Neural progenitor cell (in vitro differentiated cells): ENCODE results near the gene FGF9. TPM values are rescaled to one million over a fixed set of nuclear protein-coding genes. Genes with fewer than 3 reads are reported as not detected.

Experiments
- DNase-seq: peaks from one replicate; pipeline ENCODE4 v3.0.0-alpha.2; 2016; ENCODE audit warnings: low spot score
- H2AFZ ChIP-seq: fragments of 200-600 bp; sonication (generic); replicated peaks from 2 replicates; pipeline ENCODE4 v1.6.1; 2016; ENCODE audit warnings: antibody characterized with exemption
- H3F3A ChIP-seq: fragments of 200-600 bp; sonication (generic); 2 replicates; pipeline ENCODE4 v1.6.1; 2016; ENCODE audit warnings: antibody characterized with exemption, low read depth
- H3K27ac ChIP-seq: fragments of 200-600 bp; sonication (generic); 2 replicates; pipeline ENCODE4 v1.5.1; 2016; ENCODE audit warnings: mild to moderate bottlenecking
- H3K27me3 ChIP-seq: fragments of 200-600 bp; sonication (generic); 2 replicates; pipeline ENCODE4 v1.6.1; 2016; ENCODE audit warnings: mild to moderate bottlenecking, moderate library complexity
- H3K36me3 ChIP-seq: fragments of 200-600 bp; sonication (generic); 2 replicates; pipeline ENCODE4 v1.5.1; 2016
- H3K4me1 ChIP-seq: fragments of 200-600 bp; sonication (generic); 2 replicates; pipeline ENCODE4 v1.6.1; 2016; ENCODE audit warnings: mixed run types
- H3K4me2 ChIP-seq: fragments of 200-600 bp; sonication (generic); 2 replicates; pipeline ENCODE4 v1.6.1; 2016
- H3K4me3 ChIP-seq: fragments of 200-600 bp; sonication (generic); 2 replicates; pipeline ENCODE4 v1.5.1; 2016
- H3K79me2 ChIP-seq: fragments of 200-600 bp; sonication (generic); 2 replicates; pipeline ENCODE4 v1.6.1; 2016; ENCODE audit warnings: low read depth
- H3K9ac ChIP-seq: fragments of 200-600 bp; sonication (generic); 2 replicates; pipeline ENCODE4 v1.6.1; 2016
- H3K9me3 ChIP-seq: fragments of 200-600 bp; sonication (generic); 2 replicates; pipeline ENCODE4 v1.5.1; 2016; ENCODE audit warnings: low read depth
- H4K20me1 ChIP-seq: fragments of 200-600 bp; sonication (generic); 2 replicates; pipeline ENCODE4 v1.6.1; 2016; ENCODE audit warnings: low read depth
- H3K27ac Mint-ChIP-seq: 3 replicates; pipeline ENCODE4 v1.8.0; 2021; ENCODE audit warnings: mixed read lengths
- H3K27me3 Mint-ChIP-seq: 2 replicates; pipeline ENCODE4 v1.8.0; 2022; ENCODE audit warnings: low read depth, mild to moderate bottlenecking, inconsistent platforms, moderate library complexity, mixed read lengths; ENCODE audit not compliant: insufficient read depth
- H3K36me3 Mint-ChIP-seq: 3 replicates; pipeline ENCODE4 v1.8.0; 2021; ENCODE audit warnings: mixed read lengths
- H3K4me1 Mint-ChIP-seq: 3 replicates; pipeline ENCODE4 v1.8.0; 2021; ENCODE audit warnings: mixed read lengths
- H3K4me3 Mint-ChIP-seq: 3 replicates; pipeline ENCODE4 v1.8.0; 2021; ENCODE audit warnings: mild to moderate bottlenecking, moderate library complexity, mixed read lengths
- H3K9me3 Mint-ChIP-seq: 3 replicates; pipeline ENCODE4 v1.8.0; 2020; ENCODE audit warnings: mixed read lengths
- CTCF ChIP-seq: fragments of 200-600 bp; sonication (generic); IDR thresholded peaks from 2 replicates; pipeline ENCODE4 v1.5.1; 2017; ENCODE audit warnings: antibody characterized with exemption, mild to moderate bottlenecking
- EZH2 ChIP-seq: fragments of 200-600 bp; sonication (generic); IDR thresholded peaks from 2 replicates; pipeline ENCODE4 v1.6.1; 2017; ENCODE audit warnings: antibody characterized with exemption, mild to moderate bottlenecking, moderate library complexity
- EZH2phosphoT487 ChIP-seq: fragments of 200-600 bp; sonication (generic); IDR thresholded peaks from 2 replicates; pipeline ENCODE4 v1.6.1; 2017; ENCODE audit warnings: antibody characterized with exemption
- total RNA-seq: library from RNA; depleted of rRNA; stranded (reverse); fragments of >200 nt; gene quantifications from 2 replicates; pipeline ENCODE4 v1.2.3, GENCODE V29; 2015; ENCODE audit warnings: low replicate concordance

Gene FGF9
- total RNA-seq, 1 donor from 2014 or later, result 2.1 TPM

- TF ChIP-seq CTCF (no peak), EZH2 (peak; percentile 8)
- peaks cover 45% of the 10 kb centered on the region for H3F3A ChIP-seq
- Mint-ChIP-seq H3K4me1 (peaks cover 41% of the 10 kb centered on the region), H3K9me3 (no peaks in the 10 kb centered on the region), H3K27me3 (peaks cover 36% of the 10 kb centered on the region), H3K36me3 (no peaks in the 10 kb centered on the region), H3K27ac (no peak overlapping the region), H3K4me3 (peak overlapping the region; percentile 95)
- H3K4me3 ChIP-seq, result peak overlapping the region; percentile 88
- peaks cover 29% of the 10 kb centered on the region for H4K20me1 ChIP-seq
- peaks cover 76% of the 10 kb centered on the region for H3K27me3 ChIP-seq
- H3K79me2 ChIP-seq, result no peaks in the 10 kb centered on the region
- peak overlapping the region; percentile 86 for H3K4me2 ChIP-seq
- H3K27ac ChIP-seq, result no peak overlapping the region
- H2AFZ ChIP-seq, result no peak overlapping the region
- H3K9me3 ChIP-seq, result no peaks in the 10 kb centered on the region
- no peak overlapping the region for H3K9ac ChIP-seq
- peaks cover 29% of the 10 kb centered on the region for H3K4me1 ChIP-seq
- H3K36me3 ChIP-seq, result no peaks in the 10 kb centered on the region
- no peak for DNase-seq
Measured at GRCh38 chr13:21672287-21672680, 1.4 kb downstream of the FGF9 start.

DNA sequence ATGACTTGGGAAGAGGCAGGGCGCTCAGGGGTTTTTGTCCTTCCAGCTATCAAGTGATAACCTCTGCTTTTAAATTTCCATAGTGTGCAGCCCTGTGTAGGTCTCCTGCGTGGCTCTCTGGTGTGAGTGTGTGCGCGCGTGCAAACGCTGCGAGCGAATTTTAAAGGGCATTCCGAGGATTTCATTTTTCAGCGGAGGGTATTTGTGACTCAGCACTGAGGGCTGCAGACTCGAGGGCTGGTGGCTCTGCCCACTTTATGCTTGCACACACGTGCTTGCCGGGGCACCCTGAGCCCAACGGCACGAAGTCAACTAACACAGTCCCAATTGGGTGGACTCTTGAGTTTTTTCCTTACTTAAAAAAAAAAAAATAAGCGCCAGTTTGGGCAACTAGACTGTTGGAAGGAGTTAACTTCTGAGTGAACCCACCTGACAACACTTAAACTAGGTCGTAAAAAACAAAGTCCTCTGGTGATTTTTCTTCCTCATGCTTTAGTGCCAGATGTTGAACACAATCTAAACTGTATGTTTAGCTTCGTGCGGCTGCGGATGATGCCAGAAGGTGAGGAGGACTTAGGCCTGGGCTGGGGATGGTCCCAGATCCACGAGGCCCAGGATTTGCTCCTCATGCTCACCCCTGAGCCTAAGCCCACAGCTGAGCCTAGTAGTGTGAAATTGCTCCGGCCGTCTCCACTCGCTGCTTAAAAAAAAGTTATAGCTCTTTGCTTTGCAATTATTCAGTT lies 2.1 kb downstream of the FGF9 start:
- no peak overlapping the region for H3K27ac Mint-ChIP-seq
- no peak overlapping the region for H3K9ac ChIP-seq
- peak overlapping the region; percentile 90 for H3K4me3 Mint-ChIP-seq

DNA sequence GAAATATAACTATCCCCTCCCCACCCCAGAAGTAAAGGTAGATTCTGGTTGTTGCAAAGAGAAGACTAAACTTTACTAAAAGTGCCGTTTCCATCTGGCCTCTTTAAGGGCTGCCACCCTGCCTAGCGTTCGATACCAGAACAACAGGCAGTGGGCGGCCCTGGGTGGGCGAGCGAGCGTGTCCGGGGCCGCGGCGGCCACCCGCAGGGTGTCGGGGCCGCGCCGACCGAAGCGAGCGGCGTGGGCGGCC lies 2.6 kb downstream of the FGF9 start:
- no peak overlapping the region for H3K27ac ChIP-seq
- H3K4me3 Mint-ChIP-seq, result peak overlapping the region; percentile 90
- H3K4me1 Mint-ChIP-seq, result peaks cover 38% of the 10 kb centered on the region
- H3K27me3 ChIP-seq, result peaks cover 76% of the 10 kb centered on the region
- no peaks in the 10 kb centered on the region for H3K9me3 Mint-ChIP-seq
- no peaks in the 10 kb centered on the region for H3K36me3 Mint-ChIP-seq
- H3K27me3 Mint-ChIP-seq, result peaks cover 31% of the 10 kb centered on the region
- H3K79me2 ChIP-seq, result no peaks in the 10 kb centered on the region
- no peak overlapping the region for H3K27ac Mint-ChIP-seq
- H2AFZ ChIP-seq, result peak overlapping the region; percentile 74
- peaks cover 29% of the 10 kb centered on the region for H4K20me1 ChIP-seq
- H3K4me3 ChIP-seq, result peak overlapping the region; percentile 88
- TF ChIP-seq CTCF (peak; percentile 30), EZH2phosphoT487 (no peak)
- no peaks in the 10 kb centered on the region for H3K36me3 ChIP-seq
- H3K9ac ChIP-seq, result no peak overlapping the region
- peak overlapping the region; percentile 95 for H3K4me2 ChIP-seq
- H3K4me1 ChIP-seq, result peaks cover 28% of the 10 kb centered on the region
- H3F3A ChIP-seq, result peaks cover 40% of the 10 kb centered on the region
- no peaks in the 10 kb centered on the region for H3K9me3 ChIP-seq
- DNase-seq, result no peak

More for the DNA sequence above, 2.1 kb downstream of the FGF9 start:
- Histone ChIP-seq H2AFZ (peak overlapping the region; percentile 74), H3K9me3 (no peaks in the 10 kb centered on the region), H4K20me1 (peaks cover 29% of the 10 kb centered on the region), H3K4me1 (peaks cover 29% of the 10 kb centered on the region), H3K4me2 (peak overlapping the region; percentile 95), H3K27me3 (peaks cover 76% of the 10 kb centered on the region), H3K4me3 (peak overlapping the region; percentile 88), H3F3A (peaks cover 45% of the 10 kb centered on the region), H3K79me2 (no peaks in the 10 kb centered on the region), H3K27ac (no peak overlapping the region), H3K36me3 (no peaks in the 10 kb centered on the region)
- TF ChIP-seq EZH2phosphoT487, result no peak
- TF ChIP-seq EZH2, result peak; percentile 36
- peak; percentile 20 for DNase-seq
- Mint-ChIP-seq H3K27me3 (peaks cover 32% of the 10 kb centered on the region), H3K36me3 (no peaks in the 10 kb centered on the region), H3K9me3 (no peaks in the 10 kb centered on the region), H3K4me1 (peaks cover 41% of the 10 kb centered on the region)

DNA sequence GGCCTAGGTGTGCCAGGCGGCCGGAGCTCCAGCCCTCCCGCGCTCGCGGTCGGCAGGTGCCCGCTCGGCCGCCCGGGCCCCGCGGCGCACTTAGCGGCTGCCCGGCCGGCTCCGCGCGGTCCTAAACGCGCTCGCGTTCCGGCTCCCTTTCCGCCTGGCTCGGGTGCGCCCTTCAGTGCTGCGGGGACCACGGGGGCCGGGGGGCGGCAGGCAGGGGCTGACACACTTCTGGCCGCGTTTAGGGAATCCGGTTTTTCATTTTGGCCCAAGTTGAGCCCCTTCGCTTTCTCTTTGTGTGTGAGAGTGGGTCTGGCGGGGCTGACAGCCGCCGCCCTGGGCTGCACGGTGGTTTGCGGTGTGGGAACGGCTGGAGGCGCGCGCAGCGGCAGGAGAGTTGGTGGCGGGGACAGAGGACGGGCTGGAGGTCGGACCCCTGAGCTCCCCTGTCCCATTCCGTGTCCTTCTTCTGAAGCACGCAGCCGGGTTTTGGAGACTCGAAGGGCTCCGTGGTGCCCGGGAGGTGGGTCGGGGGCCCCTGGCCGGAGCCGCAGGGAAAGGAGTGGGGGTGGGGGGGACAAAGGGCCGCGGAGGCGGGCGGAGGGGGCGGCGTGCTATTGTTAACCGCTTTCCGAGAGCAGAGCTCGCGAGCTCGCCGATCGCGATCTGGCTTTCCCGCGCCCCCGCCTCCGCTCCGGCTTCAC lies 3.1 kb downstream of the FGF9 start:
- H3K9me3 ChIP-seq, result no peaks in the 10 kb centered on the region
- H3K79me2 ChIP-seq, result no peaks in the 10 kb centered on the region
- peak; percentile 87 for DNase-seq
- peak overlapping the region; percentile 88 for H3K4me3 ChIP-seq
- peak overlapping the region; percentile 96 for H2AFZ ChIP-seq
- TF ChIP-seq EZH2phosphoT487 (no peak), CTCF (no peak), EZH2 (no peak)
- no peak overlapping the region for H3K27ac ChIP-seq
- Mint-ChIP-seq H3K9me3 (no peaks in the 10 kb centered on the region), H3K4me1 (peaks cover 33% of the 10 kb centered on the region), H3K36me3 (no peaks in the 10 kb centered on the region), H3K27me3 (peaks cover 29% of the 10 kb centered on the region), H3K4me3 (peak overlapping the region; percentile 92), H3K27ac (no peak overlapping the region)
- H3F3A ChIP-seq, result peaks cover 36% of the 10 kb centered on the region
- peaks cover 23% of the 10 kb centered on the region for H3K4me1 ChIP-seq
- no peaks in the 10 kb centered on the region for H3K36me3 ChIP-seq
- H3K9ac ChIP-seq, result no peak overlapping the region
- peaks cover 76% of the 10 kb centered on the region for H3K27me3 ChIP-seq
- peaks cover 29% of the 10 kb centered on the region for H4K20me1 ChIP-seq
- H3K4me2 ChIP-seq, result peak overlapping the region; percentile 95
